ENCODE results near the gene NAALADL2.

The NAALADL2 gene

DNA sequence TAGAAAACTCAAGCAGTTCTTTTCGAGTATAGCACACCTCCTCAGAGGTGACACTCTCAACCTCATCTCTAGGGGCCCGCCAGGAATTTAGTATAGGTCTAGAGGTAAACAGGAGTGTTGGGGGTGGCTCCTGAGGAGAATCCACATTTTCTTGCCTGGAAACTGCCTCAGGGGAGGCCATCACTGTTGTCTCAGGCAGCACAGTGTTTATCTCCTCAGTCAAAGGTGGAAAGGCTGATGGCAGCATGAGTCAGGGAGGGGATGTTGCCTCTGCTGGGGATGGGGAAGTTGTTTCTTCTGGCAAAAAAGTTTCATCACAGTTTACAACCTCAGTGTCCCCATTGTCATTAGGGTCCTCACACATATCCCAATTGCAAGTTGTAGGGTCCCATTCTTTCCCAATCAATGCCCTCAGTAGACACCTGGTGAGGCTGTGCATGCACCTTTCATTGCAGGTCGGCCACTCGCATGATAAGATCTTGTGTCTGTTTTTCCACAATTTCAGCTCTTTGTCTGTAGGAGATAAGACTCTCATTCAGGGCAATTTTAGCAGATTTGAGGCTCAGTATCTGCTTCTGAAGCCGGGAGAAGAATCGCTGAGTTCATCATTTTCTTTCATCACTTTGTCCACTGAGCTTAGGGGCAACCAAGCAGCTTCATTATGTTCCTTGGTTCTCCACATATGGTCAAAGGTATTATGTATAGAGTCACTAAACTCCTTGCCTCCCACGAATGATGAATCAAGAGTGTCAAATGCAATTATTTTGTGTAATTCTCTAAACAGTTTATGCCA lies 25.8 kb downstream of the NAALADL2 start:
- no peak for ATAC-seq (ENCODE audit: insufficient read depth, low read depth)
- Histone ChIP-seq H3K4me2 (ENCODE audit: insufficient read depth, low read length) (no peak overlapping the region), H3K36me3 (ENCODE audit: insufficient read depth, low read length) (no peaks in the 10 kb centered on the region), H3K79me2 (ENCODE audit: insufficient read depth, low read length) (no peaks in the 10 kb centered on the region), H3K9ac (ENCODE audit: low read depth, low read length) (no peak overlapping the region), H4K20me1 (ENCODE audit: insufficient read depth, low read length) (no peaks in the 10 kb centered on the region), H3K27ac (ENCODE audit: low read length) (no peak overlapping the region), H2AFZ (ENCODE audit: low read depth, low read length) (no peak overlapping the region), H3K27me3 (ENCODE audit: insufficient read depth, low read length, poor library complexity) (no peaks in the 10 kb centered on the region), H3K4me1 (ENCODE audit: insufficient read depth, low read length) (no peaks in the 10 kb centered on the region), H3K4me3 (ENCODE audit: low read depth in 1 of 2, low read length in 2 of 2) (no peak overlapping the region), H3K9me3 (ENCODE audit: insufficient read depth, low read length, severe bottlenecking) (no peaks in the 10 kb centered on the region)
- DNase-seq = no peak
- TF ChIP-seq, protein P1, sequence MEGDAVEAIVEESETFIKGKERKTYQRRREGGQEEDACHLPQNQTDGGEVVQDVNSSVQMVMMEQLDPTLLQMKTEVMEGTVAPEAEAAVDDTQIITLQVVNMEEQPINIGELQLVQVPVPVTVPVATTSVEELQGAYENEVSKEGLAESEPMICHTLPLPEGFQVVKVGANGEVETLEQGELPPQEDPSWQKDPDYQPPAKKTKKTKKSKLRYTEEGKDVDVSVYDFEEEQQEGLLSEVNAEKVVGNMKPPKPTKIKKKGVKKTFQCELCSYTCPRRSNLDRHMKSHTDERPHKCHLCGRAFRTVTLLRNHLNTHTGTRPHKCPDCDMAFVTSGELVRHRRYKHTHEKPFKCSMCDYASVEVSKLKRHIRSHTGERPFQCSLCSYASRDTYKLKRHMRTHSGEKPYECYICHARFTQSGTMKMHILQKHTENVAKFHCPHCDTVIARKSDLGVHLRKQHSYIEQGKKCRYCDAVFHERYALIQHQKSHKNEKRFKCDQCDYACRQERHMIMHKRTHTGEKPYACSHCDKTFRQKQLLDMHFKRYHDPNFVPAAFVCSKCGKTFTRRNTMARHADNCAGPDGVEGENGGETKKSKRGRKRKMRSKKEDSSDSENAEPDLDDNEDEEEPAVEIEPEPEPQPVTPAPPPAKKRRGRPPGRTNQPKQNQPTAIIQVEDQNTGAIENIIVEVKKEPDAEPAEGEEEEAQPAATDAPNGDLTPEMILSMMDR (IDR thresholded peaks at IDR 0.05; ENCODE audit: borderline replicate concordance, extremely low read depth, low read length, poor library complexity, severe bottlenecking) = no peak
- TF ChIP-seq EZH2 (IDR thresholded peaks at IDR 0.05; ENCODE audit: borderline replicate concordance, low read depth, low read length, severe bottlenecking) = no peak

DNA sequence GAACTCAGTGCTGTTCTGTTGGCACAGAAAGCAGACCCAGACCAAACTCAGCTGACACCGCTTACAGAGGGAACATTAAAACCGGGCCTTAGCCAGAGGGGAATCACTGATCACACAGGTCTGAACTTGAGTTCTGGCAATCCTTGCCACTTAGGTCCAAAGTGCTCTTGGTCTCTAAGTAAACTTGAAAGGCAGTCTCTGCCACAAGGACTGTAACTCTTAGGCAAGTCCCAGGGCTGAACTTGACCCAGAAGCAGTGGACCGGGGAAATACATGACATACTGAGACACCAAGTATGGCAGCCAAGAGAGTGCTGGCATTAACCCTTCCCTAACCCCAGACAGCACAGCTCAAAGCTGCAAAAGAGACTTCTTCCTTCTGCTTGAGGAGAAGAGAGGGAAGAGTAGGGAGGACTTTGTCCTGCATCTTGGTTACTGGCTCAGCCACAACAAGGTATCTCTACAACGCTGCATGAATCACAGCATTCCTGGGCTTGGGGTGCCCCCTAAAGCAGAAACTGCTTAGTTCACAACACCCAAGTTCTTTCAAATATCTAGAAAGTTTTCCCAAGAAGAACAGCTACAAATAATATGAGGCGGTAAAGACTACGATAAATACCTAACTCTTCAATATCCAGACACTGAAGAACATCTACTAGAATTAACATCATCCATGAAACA lies 32.5 kb downstream of the NAALADL2 start:
- Histone ChIP-seq H3K36me3 (ENCODE audit: insufficient read depth, low read length) (no peaks in the 10 kb centered on the region), H3K27me3 (ENCODE audit: insufficient read depth, low read length, poor library complexity) (no peaks in the 10 kb centered on the region), H3K27ac (ENCODE audit: low read length) (no peak overlapping the region), H3K4me1 (ENCODE audit: insufficient read depth, low read length) (no peaks in the 10 kb centered on the region), H3K4me2 (ENCODE audit: insufficient read depth, low read length) (no peak overlapping the region), H3K9me3 (ENCODE audit: insufficient read depth, low read length, severe bottlenecking) (no peaks in the 10 kb centered on the region), H4K20me1 (ENCODE audit: insufficient read depth, low read length) (no peaks in the 10 kb centered on the region), H3K4me3 (ENCODE audit: low read depth in 1 of 2, low read length in 2 of 2) (no peak overlapping the region), H3K79me2 (ENCODE audit: insufficient read depth, low read length) (no peaks in the 10 kb centered on the region), H3K9ac (ENCODE audit: low read depth, low read length) (no peak overlapping the region), H2AFZ (ENCODE audit: low read depth, low read length) (no peak overlapping the region)
- no peak for DNase-seq
- TF ChIP-seq, protein P1 (IDR thresholded peaks at IDR 0.05; ENCODE audit: borderline replicate concordance, extremely low read depth, low read length, poor library complexity, severe bottlenecking) = no peak
- TF ChIP-seq EZH2 (IDR thresholded peaks at IDR 0.05; ENCODE audit: borderline replicate concordance, low read depth, low read length, severe bottlenecking) = no peak
- no peak for ATAC-seq (ENCODE audit: insufficient read depth, low read depth)

DNA sequence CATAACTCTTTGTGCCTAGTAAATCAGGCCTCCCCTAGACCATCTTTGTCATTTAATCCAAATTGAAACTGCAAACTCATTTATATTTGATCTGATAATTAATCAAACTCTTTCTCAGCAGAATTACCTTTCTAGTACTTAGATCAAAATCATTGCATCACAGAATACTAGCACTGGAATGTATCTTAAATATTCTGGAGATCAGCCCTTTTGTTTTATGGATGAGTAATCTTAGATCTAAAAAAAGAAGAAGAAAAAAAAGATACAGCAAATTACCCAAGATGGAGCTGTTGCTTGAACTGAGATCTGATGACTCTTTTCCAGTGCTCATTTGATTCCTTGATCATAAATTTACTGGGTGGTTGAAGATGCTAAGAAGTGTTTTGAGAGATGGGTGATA lies 47.9 kb downstream of the NAALADL2 start:
- DNase-seq (no peak), ATAC-seq (ENCODE audit: insufficient read depth, low read depth) (no peak)
- no peak overlapping the region for H3K4me3 ChIP-seq (ENCODE audit: low read depth in 1 of 2, low read length in 2 of 2)
- no peak overlapping the region for H3K27ac ChIP-seq (ENCODE audit: low read length)
- H4K20me1 ChIP-seq (ENCODE audit: insufficient read depth, low read length) = no peaks in the 10 kb centered on the region
- no peak overlapping the region for H2AFZ ChIP-seq (ENCODE audit: low read depth, low read length)
- H3K9ac ChIP-seq (ENCODE audit: low read depth, low read length) = no peak overlapping the region
- TF ChIP-seq, protein P1 (IDR thresholded peaks at IDR 0.05; ENCODE audit: borderline replicate concordance, extremely low read depth, low read length, poor library complexity, severe bottlenecking) = no peak
- no peak for TF ChIP-seq EZH2 (IDR thresholded peaks at IDR 0.05; ENCODE audit: borderline replicate concordance, low read depth, low read length, severe bottlenecking)
- no peaks in the 10 kb centered on the region for H3K36me3 ChIP-seq (ENCODE audit: insufficient read depth, low read length)
- H3K4me1 ChIP-seq (ENCODE audit: insufficient read depth, low read length) = no peaks in the 10 kb centered on the region
- H3K4me2 ChIP-seq (ENCODE audit: insufficient read depth, low read length) = no peak overlapping the region
- H3K27me3 ChIP-seq (ENCODE audit: insufficient read depth, low read length, poor library complexity) = no peaks in the 10 kb centered on the region
- no peaks in the 10 kb centered on the region for H3K79me2 ChIP-seq (ENCODE audit: insufficient read depth, low read length)
- no peaks in the 10 kb centered on the region for H3K9me3 ChIP-seq (ENCODE audit: insufficient read depth, low read length, severe bottlenecking)

Measured in DND-41 (cell line).